Fibroblast of skin of left quadriceps (primary cell): ENCODE data around the gene AK2.

Experiments
- DNase-seq, 2 experiments: peaks; one replicate each; pipeline ENCODE4 v3.0.0-alpha.2; 2013; ENCODE audit warnings: low read depth in 2 of 2

Gene AK2

DNA sequence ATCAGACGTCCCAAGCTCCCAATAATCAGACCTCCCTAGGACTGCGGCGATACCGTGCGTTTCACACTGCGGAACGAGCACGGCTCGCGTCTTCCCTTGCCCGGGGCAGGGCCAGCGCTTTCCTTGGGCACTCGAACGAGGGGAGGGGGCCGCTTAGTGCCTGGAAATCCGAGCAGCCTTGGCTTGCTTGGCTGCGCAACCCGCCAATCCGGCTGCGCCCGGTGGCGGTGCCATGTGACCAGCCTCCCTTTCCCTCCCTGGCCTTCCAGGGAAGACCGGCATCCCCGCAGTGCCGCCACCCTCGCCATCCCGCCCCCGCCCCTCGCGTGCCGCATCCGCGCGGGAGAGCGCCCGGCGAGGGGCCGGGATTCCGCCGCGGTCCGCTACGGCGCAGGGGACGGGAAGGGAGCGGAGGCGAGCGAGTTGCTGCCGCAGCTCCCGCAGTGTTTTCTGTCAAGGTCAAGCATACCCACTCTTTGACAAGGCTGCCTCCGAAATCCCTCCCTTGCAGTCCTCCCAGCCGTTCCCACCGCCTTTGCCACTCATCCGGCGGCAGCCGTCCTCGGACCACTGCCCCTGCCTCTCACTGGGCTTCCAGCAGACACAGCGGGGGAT is 63.8 kb downstream of the AK2 start:
- DNase-seq, result no peak

DNA sequence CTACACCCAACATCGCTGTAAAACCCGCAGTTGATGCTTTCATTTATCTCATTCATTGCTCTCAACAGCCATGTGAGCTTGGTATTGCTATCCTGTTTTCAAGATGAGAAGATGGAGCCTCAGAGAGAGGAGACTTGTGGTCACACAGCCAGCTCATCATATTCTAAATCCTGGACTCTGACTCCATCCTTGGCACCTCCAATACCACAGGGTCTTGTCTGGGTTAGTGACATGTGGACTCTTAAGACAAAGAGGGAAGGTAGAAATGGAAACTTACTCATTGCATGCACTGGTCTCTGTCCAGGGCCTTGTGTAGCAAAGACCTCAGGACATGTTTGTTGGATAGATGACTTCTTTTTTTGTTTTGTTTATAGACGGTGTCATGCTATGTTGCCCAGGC is 65.1 kb downstream of the AK2 start:
- DNase-seq, result no peak

DNA sequence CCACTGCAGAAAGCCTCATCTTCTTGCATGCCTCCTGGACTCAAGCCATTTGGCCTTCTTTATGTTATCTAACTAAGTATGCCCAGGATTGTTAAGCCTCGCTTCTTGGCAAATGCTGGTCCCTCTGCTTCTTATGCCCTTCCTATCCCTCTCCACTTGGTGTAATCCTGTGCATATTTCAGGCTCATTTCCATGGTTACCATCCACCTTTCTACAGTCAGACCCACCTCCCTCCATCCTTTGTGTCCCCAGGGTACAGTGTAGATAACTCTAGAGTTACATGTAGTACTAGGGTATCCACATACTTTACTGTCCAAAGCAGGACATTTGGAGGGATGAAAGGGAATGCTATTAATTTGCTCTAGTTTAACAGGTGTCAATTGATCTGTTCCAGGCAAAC is 65.5 kb downstream of the AK2 start:
- no peak for DNase-seq

GRCh38 chr1:32969566-32969965 is 67.1 kb downstream of the AK2 start:
- peak; percentile 39 to 48 for DNase-seq

DNA sequence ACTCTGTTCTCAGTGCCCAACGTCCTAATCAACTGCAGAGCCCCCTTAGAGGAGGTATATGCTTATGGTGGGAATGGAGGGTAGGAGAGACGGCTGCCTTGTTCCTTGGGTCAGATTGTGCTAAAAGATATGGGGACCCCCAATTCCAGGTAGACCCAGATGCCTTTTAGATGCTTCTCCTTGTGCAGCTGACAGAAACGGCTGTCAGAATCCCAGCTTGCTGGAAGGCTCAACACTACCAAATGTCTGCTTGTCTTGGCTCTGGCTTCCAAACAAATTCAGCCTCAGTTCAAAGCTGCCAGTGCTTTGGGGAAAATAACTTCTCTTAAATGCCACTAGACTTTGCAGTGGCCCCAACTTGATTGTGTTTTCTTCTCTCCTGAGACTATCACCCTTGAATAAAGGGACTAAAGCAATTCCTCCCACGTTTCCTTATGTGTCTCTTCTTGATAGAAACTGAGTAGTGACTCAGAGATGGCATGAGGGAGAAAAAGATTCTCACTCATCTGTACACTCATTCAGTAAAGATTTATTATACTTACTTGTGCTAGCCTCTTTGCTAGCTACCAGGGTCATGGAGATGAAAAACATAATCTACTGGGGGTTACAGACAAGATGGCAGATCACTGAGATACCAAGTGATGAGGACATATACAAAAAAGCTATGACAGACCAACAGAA is 68.7 kb downstream of the AK2 start:
- DNase-seq, result no peak

- DNase-seq, result no peak
Observed at GRCh38 chr1:32966900-32967299, 69.8 kb downstream of the AK2 start.

DNA sequence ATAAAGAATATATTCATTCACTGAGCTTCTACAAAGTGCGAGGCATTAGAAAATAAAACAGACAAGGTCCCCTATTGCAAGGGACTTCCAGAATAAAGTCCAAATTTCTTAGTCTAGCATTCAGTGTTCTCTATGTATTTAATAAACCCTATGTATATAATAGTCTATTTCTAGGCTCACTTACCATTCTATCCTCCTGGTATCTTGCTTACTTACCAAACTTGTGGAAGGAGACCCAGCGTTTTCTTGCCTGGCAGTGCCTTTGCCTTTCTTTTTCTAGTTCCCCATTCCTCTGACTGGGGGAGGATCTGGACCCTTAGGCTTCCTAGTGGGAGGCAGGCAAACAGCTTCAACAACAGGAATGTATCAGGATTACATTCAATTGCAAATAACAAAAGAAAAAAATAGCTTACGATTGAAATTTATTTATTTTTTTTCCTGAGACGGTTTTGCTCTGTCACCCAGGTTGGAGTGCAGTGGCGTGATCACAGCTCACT is 71.4 kb downstream of the AK2 start:
- no peak for DNase-seq

- peak; percentile 75 for DNase-seq
Observed at GRCh38 chr1:32964461-32965250, 72.0 kb downstream of the AK2 start, which contains the start of gene RNF19B. Gene RNF19B (minus strand): TSS chr1:32964809. CDS start chr1:32964685, 124 bp downstream.

DNA sequence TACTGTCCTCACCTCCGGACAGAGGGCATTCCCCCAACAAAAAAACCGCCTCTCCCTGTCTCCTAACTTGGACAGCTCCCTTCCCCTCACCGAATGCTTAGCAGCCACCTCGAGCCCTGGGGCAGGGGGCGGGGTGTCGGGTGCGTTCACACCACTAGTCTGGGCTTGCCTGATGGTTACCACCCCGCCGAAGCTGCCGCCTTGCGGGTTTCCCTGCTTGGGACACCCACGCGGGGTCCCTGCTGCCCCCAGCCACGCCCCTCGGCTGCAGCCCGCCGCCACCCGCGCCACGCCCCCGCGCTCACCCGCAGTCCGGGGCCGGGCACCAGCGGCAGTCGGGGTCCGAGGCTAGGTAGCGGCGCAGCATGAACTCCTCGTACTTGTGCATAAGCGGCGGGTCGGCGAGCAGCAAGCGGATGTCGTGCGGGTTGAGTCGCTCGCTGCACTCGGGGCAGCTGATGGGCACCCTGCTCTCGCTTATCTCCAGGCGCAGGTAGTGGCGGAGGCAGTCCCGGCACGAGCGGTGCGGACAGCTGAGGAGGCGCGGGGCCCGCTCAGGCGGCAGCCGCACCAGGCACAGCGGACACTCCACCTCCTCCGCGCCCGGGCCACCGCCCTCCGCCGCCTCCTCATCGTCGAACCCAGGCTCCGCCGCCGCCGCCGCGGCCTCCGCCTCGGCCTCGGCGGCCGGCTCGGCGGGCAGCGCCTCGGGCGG is 72.8 kb downstream of the AK2 start:
- no peak for DNase-seq

DNA sequence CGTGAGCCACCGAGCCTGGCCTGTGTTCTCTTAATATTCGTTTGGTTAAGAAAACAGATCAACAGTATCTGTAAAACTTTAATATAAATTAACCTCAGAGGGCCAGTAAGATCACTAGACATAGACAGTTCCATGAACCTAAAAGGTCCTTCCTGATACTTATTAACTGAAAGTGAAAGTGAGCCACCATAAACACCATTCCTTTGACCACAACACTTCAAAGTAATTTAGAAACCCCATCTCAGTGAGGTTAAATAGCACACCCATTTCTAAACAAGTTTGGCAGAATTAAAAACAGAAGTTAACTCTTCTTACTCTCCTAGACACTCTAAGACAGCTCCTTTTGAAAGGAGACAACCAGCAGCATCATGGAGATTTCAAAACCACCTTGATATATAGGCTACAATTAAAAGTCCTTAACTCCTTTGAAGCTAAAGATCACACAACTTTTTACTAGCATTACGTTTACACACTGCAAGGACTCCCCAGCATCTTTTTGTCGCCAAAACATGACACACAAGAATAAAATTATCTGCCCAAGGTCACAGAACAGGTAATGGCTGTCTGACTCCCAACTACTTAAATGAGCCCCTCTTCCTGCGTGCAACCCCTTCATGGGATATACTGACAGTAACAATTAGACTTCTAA is 74.3 kb downstream of the AK2 start:
- no peak for DNase-seq

DNA sequence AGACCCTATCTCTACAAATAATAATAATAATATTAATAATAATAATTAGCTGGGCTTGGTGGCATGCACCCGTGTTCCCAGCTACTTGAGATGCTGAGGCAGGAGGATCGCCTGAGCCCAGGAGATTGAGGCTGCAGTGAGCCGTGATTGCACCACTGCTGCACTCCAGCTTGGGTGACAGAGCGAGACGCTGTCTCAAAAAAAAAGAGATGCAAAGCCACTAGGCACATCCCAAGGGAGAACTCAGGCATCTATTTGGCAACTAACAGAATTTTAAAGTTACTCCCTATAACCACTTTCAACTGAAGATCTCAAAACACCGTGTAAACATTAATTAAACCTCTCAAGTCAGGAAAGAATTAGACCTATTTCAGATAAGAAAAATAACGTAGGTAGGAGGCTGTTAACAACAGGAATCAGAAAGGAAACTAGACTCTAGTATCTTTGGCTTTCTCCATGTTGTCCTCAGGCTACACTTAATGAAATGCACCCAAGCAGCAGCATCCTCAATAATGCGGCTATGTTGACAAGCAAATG is 75.8 kb downstream of the AK2 start:
- DNase-seq, result no peak

DNA sequence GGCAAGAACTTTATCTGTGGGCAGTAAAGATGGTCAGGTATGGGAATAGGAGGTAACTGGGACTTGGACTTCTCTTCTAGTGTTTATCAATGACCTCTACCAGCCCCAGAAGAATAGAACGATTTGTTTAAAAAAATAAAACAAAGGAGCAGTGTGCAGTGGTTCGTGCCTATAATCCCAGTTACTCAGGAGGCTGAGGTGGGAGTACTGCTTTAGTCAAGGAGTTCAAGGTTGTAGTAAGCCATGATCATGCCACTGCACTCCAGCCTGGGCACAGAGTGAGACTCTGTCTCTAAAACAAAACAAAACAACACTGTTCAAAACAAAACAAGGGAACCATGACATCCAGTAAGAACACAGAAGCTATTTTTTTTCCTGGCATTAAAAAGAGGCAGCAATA is 76.3 kb downstream of the AK2 start:
- no peak for DNase-seq

DNA sequence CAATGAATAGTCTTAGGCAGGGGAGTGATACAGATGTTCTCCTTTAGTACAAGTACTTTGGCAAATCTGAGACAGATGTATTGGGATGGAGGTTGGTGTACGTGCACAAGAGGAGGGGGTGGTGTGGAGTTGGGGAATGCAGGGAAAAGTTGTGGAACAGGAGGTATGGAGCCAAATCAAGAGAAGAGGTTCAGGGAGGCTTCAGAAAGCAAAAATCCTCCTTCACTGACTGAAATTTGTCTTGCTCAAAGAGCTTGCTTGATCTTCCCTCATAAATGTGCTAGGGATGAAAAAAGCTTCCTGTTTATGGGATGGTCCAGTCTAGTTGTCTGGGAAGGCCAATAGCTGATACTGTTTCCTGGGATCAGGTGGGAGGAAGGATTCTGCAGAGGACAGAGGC is 77.9 kb downstream of the AK2 start:
- no peak for DNase-seq
